ENCODE data around the gene ULK3. TPM values are rescaled to one million over a fixed set of nuclear protein-coding genes. Genes with fewer than 3 reads are reported as not detected.

ULK3 gene
- total and polyA plus RNA-seq, 2 donors (not counting 3 experiments of a cell fraction or from before 2014, with no cell fraction given), result 36.0 to 48.6 TPM

DNA sequence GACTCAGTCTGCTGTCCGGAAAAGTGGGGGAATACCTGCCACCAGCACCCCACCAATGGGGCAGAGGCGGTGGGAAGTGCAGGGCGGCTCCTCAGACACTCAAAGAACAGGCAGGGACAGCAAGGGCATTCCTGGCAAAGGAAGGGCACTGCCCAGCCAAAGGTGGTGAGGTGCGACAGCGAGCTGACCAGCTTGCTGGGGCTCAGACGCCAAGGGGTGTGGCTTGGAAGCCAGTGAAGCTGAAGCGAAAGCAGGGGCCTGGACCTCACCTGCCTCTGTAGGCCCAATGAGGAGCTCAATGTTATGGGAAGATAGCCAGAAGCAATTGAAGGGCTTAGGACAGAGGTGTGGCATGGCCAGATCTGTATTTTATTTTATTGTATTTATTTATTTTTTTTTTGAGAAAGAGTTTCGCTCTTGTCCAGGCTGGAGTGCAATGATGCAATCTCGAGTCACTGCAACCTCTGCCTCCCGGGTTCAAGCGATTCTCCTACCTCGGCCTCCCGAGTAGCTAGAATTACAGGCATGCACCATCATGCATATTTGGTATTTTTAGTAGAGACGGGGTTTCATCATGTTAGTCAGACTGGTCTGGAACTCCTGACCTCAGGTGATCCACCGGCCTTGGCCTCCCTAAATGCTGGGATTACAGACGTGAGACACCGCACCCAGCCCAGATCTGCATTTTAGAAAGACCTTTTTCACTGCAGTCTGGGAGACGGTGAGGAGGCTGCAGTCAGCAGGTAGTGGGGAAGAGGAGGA is 34.7 kb downstream of the ULK3 start:
- Histone ChIP-seq H3K4me3 (replicated peaks in 1 of 3; ENCODE audit: insufficient read depth in 1 of 3, low read depth in 1 of 3, low read length in 3 of 3) (no peak overlapping the region), H3K79me2 (ENCODE audit: control insufficient read depth, insufficient read depth, low read length) (no peaks in the 10 kb centered on the region), H3K9ac (replicated peaks; ENCODE audit: extremely low read depth, insufficient read depth, low read length) (no peak overlapping the region), H3K9me3 (replicated peaks; ENCODE audit: control insufficient read depth, insufficient read depth, low read length) (no peaks in the 10 kb centered on the region), H2AFZ (ENCODE audit: low read depth, low read length) (no peak overlapping the region), H3K4me1 (ENCODE audit: control insufficient read depth, extremely low read depth, insufficient read depth, low read length) (no peaks in the 10 kb centered on the region), H3K36me3 (ENCODE audit: control insufficient read depth in 2 of 2, extremely low read depth in 1 of 2, insufficient read depth in 2 of 2, low read length in 2 of 2) (peaks cover 0 to 3% of the 10 kb centered on the region in 2 experiments), H3K27ac (ENCODE audit: insufficient read depth, low read depth, low read length) (no peak overlapping the region), H3K4me2 (ENCODE audit: insufficient read depth, low read length) (no peak overlapping the region), H3K9me1 (replicated peaks; ENCODE audit: control insufficient read depth, extremely low read depth, insufficient read depth, low read length) (no peaks in the 10 kb centered on the region), H4K20me1 (replicated peaks; ENCODE audit: control insufficient read depth, extremely low read depth, insufficient read depth, low read length) (no peaks in the 10 kb centered on the region), H3K27me3 (ENCODE audit: control insufficient read depth in 2 of 2, insufficient read depth in 2 of 2, low read length in 2 of 2) (no peaks in the 10 kb centered on the region)
- ChIA-PET POLR2A (no interaction called here), CTCF (interaction anchor here (1.2 to 2.1 kb wide), 5 partner anchors 9 to 176 kb away, joined by 3 to 7 read pairs (median 5); no protein-coding TSS in a partner anchor)
- TF ChIP-seq POLR2AphosphoS5 (IDR thresholded peaks at IDR 0.05; ENCODE audit: insufficient read depth, low read depth, low read length), result no peak
- TF ChIP-seq, protein P1, sequence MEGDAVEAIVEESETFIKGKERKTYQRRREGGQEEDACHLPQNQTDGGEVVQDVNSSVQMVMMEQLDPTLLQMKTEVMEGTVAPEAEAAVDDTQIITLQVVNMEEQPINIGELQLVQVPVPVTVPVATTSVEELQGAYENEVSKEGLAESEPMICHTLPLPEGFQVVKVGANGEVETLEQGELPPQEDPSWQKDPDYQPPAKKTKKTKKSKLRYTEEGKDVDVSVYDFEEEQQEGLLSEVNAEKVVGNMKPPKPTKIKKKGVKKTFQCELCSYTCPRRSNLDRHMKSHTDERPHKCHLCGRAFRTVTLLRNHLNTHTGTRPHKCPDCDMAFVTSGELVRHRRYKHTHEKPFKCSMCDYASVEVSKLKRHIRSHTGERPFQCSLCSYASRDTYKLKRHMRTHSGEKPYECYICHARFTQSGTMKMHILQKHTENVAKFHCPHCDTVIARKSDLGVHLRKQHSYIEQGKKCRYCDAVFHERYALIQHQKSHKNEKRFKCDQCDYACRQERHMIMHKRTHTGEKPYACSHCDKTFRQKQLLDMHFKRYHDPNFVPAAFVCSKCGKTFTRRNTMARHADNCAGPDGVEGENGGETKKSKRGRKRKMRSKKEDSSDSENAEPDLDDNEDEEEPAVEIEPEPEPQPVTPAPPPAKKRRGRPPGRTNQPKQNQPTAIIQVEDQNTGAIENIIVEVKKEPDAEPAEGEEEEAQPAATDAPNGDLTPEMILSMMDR (IDR thresholded peaks at IDR 0.05; ENCODE audit: extremely low read depth in 1 of 2, insufficient read depth in 1 of 2, low read depth in 1 of 2, low read length in 2 of 2), result no peak
- no peak for TF ChIP-seq EZH2 (IDR thresholded peaks at IDR 0.05; ENCODE audit: borderline replicate concordance, low read depth, low read length, severe bottlenecking)
- no peak for TF ChIP-seq POLR2A (IDR thresholded peaks at IDR 0.05; ENCODE audit: low read depth, low read length)
- no peak for TF ChIP-seq GATA2 (IDR thresholded peaks at IDR 0.05; ENCODE audit: insufficient read depth, insufficient read length, low read depth, low read length)
- TF ChIP-seq FOS (IDR thresholded peaks at IDR 0.05; ENCODE audit: borderline replicate concordance, insufficient read depth, low read length), result no peak
- FAIRE-seq, result no peak
- intact Hi-C loops (cut with micrococcal nuclease), result no loop called here
- DNase-seq (ENCODE audit: low read depth, low spot score), result no peak
- dilution Hi-C loops (cut with MboI; ENCODE audit: extremely low pct_ligation_motif_present, low sequenced_read_pairs), result no loop called here
- no TSS peak for BruUV-seq (replicated peaks)

Measured in endothelial cell of umbilical vein (primary cell).